Stimulated activated naive CD4-positive, alpha-beta T cell treated with Interleukin-2 at 50 U/mL for 16 hours (primary cell): ENCODE measurements around the gene ITPKC.

Experiments
- DNase-seq: peaks from one replicate; lab custom pipeline; 2025; lab: John Stamatoyannopoulos, UW

Gene ITPKC

GRCh38 chr19:40716482-40717324 lies at the start of gene ITPKC, which contains the start of gene COQ8B:
TSS of gene ITPKC (plus strand) at chr19:40717112. CDS start at chr19:40717136, 24 bp downstream.
TSS of gene COQ8B (minus strand) at chr19:40716886. CDS start at chr19:40714632, 2,254 bp downstream.
- DNase-seq, result peak; percentile 99

GRCh38 chr19:40667602-40668001 lies 49.3 kb upstream of the ITPKC start:
- no peak for DNase-seq

DNA sequence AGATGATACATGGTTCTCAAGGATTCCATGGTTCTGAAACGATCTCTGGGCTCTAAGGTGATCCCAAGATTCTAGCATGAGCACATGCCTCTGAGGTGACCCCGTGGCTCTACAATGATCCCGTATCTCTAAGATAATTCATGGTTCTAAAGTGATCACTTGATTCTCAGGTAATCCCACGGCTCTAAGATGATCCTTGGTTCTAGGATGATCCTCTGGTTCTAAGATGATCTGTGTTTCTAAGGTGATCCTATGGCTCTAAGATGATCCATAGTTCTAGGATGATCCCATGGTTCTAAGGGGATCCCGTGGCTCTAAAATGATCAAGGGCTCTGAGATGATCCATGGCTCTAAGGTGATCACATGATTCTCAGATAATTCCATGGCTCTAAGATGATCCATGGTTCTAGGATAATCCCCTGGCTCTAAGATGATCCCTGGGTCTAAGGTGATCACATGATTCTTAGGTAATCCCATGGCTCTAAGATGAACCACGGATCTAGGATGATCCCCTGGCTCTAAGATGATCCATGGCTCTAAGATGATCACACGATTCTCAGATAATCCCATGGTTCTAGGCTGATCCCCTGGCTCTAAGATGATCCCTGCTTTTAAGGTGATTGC lies 47.8 kb upstream of the ITPKC start:
- no peak for DNase-seq

GRCh38 chr19:40671404-40671803 lies 45.5 kb upstream of the ITPKC start:
- no peak for DNase-seq

GRCh38 chr19:40672038-40672437 lies 44.9 kb upstream of the ITPKC start:
- no peak for DNase-seq

- no peak for DNase-seq
Measured at GRCh38 chr19:40672573-40673299, 44.2 kb upstream of the ITPKC start.

DNA sequence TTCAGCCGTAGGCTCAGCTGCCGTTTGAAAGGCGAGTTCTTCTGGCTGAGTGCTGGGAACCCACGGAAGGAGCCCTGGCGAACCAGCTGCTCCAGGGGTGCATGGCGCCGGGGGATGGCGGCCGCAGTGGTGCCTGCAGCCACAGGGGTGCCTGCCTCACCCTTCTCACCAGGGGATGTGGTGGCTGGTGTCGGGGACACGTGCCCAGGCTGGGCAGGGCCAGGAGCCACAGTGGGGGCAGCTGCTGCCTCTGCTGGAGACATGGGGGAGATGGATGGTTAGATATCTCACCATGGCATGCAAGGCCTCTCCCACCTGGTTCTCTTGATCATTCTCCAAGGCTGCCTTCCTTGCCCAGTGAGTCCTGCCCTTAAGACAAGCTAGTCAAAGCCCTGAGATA lies 43.5 kb upstream of the ITPKC start:
- no peak for DNase-seq

DNA sequence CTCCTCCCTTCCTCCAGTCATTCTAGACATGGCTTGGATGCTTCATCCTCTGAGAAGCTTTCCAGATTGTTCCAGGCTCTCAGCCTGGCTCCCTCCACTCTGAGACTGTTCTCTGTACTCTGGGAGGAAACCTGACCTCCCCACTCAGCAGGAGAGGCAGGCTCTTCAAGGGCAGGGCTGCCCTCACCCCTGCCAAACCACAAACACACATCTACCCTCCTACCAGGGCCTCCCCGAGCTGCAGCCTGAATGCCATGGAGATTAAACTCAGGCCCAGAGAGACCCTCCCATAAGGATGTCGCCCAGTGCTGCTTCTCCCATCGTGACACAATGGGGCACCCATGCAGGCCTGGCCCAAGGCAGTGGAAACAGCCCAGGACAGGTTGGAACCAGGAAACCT lies 42.6 kb upstream of the ITPKC start:
- DNase-seq, result no peak

DNA sequence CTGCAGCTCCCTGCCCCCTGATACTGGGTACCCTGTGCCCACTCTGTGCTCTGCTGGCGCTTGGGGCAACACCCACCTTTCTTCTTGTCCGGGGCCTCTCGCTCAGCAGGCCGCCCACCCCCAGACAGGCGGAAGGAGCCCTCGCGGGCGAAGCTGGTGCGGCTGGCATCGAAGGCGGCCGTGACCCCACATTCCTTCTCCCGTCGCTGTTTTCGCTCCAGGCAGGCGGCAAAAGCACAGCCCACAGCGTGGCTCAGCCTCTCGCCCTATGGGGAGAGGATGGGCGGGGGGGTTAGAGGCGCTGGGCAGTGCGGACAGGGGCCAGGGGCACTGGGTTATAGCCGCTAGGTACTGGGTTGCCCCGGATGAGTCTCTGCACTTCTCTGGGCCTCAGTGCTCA lies 39.8 kb upstream of the ITPKC start:
- DNase-seq, result no peak

GRCh38 chr19:40681039-40681438 lies 35.9 kb upstream of the ITPKC start:
- DNase-seq, result no peak

- no peak for DNase-seq
Measured at GRCh38 chr19:40682431-40682964, 34.4 kb upstream of the ITPKC start.

- no peak for DNase-seq
Measured at GRCh38 chr19:40683437-40683836, 33.5 kb upstream of the ITPKC start.

DNA sequence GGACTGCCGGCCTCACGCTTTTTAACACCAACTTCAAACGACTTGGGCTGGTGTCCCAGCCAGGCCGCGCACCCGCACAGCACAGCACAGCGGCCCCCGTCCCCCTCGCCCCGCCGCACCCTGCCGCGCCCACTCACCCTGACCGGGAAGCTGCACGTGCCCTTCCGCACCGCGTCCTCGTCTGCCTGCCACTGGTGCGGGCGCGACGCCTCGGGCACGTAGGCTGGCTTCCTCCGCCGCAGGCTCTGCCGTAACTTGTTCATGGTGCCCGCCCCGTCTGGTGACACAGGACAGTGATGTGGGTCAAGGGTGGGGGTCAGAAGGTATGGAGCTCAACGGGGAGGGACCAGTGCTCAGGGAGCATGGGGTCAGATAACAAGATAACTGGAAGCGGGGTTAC lies 32.6 kb upstream of the ITPKC start:
- DNase-seq, result no peak

GRCh38 chr19:40685016-40685526 lies 31.8 kb upstream of the ITPKC start:
- DNase-seq, result no peak

GRCh38 chr19:40685563-40685962 lies 31.3 kb upstream of the ITPKC start:
- no peak for DNase-seq

DNA sequence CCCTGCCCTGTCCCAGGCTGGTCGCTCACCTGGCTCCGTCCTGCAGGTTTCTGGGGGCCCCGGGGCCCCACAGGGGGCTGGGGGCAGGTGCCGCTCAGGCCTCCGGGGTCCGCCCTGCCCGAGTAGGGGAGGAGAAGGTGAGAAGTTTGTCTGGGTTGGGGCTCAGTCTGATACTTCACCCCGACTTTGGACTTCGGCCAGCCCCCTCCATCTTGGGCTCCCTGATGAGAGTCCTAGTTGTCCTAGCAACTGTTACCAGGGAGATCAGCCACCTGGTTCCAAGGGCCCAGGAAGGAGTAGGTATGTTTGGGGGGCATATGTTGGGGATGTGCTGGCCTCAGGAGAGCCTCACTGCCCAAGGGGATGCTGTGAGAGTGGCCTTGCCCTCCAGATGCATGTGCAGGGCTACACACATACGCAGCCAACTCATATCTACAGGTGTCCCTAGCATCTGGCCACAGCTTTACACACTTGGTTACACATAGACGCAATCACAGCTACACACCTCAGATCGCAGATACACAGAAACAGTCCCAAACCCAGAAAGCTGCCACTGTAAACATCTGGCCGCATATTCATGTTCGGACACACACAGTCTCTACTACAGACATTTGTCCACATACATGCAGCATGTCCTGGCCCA lies 29.9 kb upstream of the ITPKC start:
- DNase-seq, result no peak

- DNase-seq, result no peak
Measured at GRCh38 chr19:40687525-40688016, 29.3 kb upstream of the ITPKC start.

DNA sequence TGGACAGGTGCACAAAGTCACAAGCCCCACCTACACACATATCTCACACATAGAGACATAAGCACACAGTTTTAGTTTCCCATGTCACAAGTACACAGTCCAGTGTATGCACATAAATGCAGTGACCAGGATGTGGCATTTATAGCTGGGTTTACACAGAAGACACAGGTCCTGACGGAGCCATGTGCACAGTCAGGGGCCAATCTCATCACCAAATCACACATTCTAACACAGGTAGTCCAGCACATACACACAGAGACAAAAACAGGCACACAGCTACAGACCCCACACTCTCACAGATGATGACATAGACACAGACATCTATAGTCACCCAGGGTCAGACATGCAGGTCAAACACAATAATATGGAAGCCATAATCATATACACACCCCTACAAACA lies 28.6 kb upstream of the ITPKC start:
- no peak for DNase-seq

GRCh38 chr19:40688987-40689338 lies 27.9 kb upstream of the ITPKC start:
- DNase-seq, result no peak

- no peak for DNase-seq
Measured at GRCh38 chr19:40689339-40690049, 27.4 kb upstream of the ITPKC start.

DNA sequence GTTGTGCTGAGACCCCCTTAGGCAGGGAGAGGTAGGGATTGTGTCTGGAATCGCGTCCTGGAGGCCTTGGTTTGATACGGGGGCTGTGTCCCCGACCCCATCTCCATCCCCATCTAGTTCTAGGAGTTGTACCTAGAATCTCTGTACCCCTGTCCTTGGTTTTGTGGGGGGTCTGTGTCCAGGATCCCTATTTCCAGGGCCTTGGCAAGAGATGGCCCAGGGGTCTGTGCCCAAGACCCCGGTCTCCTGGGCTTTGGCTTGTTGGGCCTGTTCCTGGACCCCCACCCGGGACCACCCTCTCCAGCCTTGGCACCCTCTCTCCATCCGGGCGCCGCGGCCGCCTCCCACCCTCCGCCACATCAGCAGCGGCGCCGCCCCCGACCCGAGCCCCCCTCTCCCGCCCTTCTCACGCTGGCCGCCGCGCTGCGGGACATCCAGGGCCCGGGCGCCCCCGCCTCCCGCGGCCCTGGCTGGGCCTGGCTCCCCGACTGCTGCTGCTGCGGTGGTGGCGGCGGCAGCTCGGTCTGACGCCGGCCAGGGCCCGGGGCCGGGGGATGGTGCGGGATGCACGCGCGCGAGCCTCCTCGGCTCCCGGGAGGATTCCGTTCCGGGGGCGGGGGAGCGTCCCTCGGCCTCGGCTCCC lies 26.7 kb upstream of the ITPKC start, which contains the start of gene NUMBL:
NUMBL (minus strand) TSS at position 602 of the 643 bp plus-strand sequence; CDS start at position 434, 168 bp downstream.
- DNase-seq, result no peak
